Caco-2 (cell line): ENCODE results near the gene TEAD3. TPM values are rescaled to one million over a fixed set of nuclear protein-coding genes. Genes with fewer than 3 reads are reported as not detected.

Experiments
- BruUV-seq: library from RNA; stranded (reverse); fragments of 400-500 nt; replicated peaks from 2 replicates; lab custom pipeline; 2021; lab: Mats Ljungman, UMichigan
- CTCF ChIA-PET: fragments of 300-600 bp; sonication (Branson Sonifier 250); formaldehyde crosslinking; loops from one replicate; lab custom pipeline; 2022; ENCODE audit warnings: antibody characterized with exemption; lab: Charles Lee
- POLR2A ChIA-PET: fragments of 300-600 bp; sonication (Branson Sonifier 250); formaldehyde crosslinking; loops from one replicate; lab custom pipeline; 2022; ENCODE audit warnings: antibody characterized with exemption; lab: Charles Lee
- DNase-seq, 2 experiments: peaks; one replicate each; pipeline versions ENCODE4 v3.0.0 to v3.0.0-alpha.2; 2020 to 2022
- H3K27me3 ChIP-seq: replicated peaks from 2 replicates; pipeline ENCODE4 v1.6.0; 2011; ENCODE audit warnings: low read length; ENCODE audit not compliant: control insufficient read depth, insufficient read depth
- H3K36me3 ChIP-seq: 2 replicates; pipeline ENCODE4 v1.5.1; 2011; ENCODE audit warnings: low read length; ENCODE audit not compliant: control insufficient read depth, insufficient read depth
- H3K4me1 ChIP-seq: fragments of 250-450 bp; sonication (Bioruptor Pico); 2 replicates; pipeline ENCODE4 v1.5.1; 2020; ENCODE audit warnings: mild to moderate bottlenecking
- H3K4me3 ChIP-seq: 2 replicates; pipeline ENCODE4 v1.5.1; 2011; ENCODE audit warnings: low read depth, mild to moderate bottlenecking, control low read depth, low read length
- H3K9me3 ChIP-seq: fragments of 250-450 bp; sonication (Bioruptor Pico); 2 replicates; pipeline ENCODE4 v1.5.1; 2020; ENCODE audit warnings: mild to moderate bottlenecking, moderate library complexity
- H3K27ac Mint-ChIP-seq: one replicate; pipeline ENCODE4 v1.8.0; 2022; ENCODE audit warnings: mixed read lengths; ENCODE audit not compliant: unreplicated experiment
- H3K27me3 Mint-ChIP-seq: one replicate; pipeline ENCODE4 v1.8.0; 2022; ENCODE audit warnings: mixed read lengths; ENCODE audit not compliant: insufficient read depth, unreplicated experiment
- H3K36me3 Mint-ChIP-seq: one replicate; pipeline ENCODE4 v1.8.0; 2022; ENCODE audit warnings: mild to moderate bottlenecking, mixed read lengths; ENCODE audit not compliant: insufficient read depth, unreplicated experiment
- H3K4me1 Mint-ChIP-seq: one replicate; pipeline ENCODE4 v1.8.0; 2022; ENCODE audit warnings: low read depth, mixed read lengths; ENCODE audit not compliant: unreplicated experiment
- H3K4me3 Mint-ChIP-seq: one replicate; pipeline ENCODE4 v1.8.0; 2022; ENCODE audit warnings: mild to moderate bottlenecking, moderate library complexity, mixed read lengths; ENCODE audit not compliant: unreplicated experiment
- H3K9me3 Mint-ChIP-seq: one replicate; pipeline ENCODE4 v1.8.0; 2022; ENCODE audit warnings: mixed read lengths; ENCODE audit not compliant: unreplicated experiment
- intact Hi-C: fragments of 100-400 bp; cut with micrococcal nuclease; formaldehyde crosslinking; loops from one replicate; pipeline ENCODE4 v1.10.0; 2022; ENCODE audit not compliant: unreplicated experiment
- total RNA-seq: library from RNA; stranded (reverse); gene quantifications from 2 replicates; pipeline ENCODE4 v1.2.3, GENCODE V29; 2022
- TF ChIP-seq, protein P1 (sequence below), 2 experiments: fragments of 200-600 bp in 1 of 2; IDR thresholded peaks; 1 replicate in 1 of 2; 2 replicates in 1 of 2; pipeline versions ENCODE4 v1.5.1 to v1.8.0; 2011 to 2022; ENCODE audit warnings: antibody characterized with exemption in 1 of 2, control low read depth in 1 of 2, inconsistent platforms in 1 of 2, low read depth in 1 of 2, low read length in 1 of 2, mild to moderate bottlenecking in 1 of 2, moderate library complexity in 1 of 2; ENCODE audit not compliant: insufficient read depth in 1 of 2, severe bottlenecking in 1 of 2, unreplicated experiment in 1 of 2

The TEAD3 gene
- total RNA-seq, 1 experiment from 2014 or later = 57.2 TPM

DNA sequence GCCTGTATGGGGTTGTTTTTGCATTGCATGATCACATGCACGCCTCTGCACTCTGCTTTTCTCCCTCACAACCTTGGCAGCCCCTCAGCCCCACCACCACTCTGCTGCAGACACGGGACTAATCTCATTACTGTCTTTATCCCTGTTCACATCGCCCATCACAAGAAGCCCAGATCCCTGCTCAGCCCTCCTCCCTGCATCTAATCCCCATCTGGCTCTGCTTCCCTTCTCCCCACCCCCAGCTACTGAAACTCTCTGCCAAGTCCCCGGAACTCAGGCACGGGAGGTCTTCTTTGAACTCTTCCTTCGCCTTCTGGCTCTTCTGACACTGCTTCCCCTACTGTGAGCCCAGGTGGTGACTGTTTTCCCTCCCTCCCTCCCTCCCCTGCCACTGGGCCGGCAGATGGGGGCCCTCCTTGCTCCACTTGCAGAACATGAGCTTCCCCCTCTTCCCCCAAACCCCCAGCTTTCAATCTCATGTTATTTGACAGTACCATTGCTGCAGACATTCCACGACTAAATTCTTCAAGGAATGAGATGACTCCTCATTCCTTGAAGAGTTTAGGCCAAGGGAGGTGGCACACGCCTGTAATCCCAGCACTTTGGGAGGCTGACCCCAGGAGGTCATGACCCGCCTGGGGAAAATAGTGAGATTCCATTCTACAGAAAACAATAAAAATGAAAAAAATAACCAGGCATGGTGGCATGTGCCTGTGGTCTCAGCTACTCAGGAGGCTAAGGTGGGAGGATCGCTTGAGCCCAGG lies 37.7 kb upstream of the TEAD3 start:
- Histone ChIP-seq H3K9me3 (no peaks in the 10 kb centered on the region), H3K27me3 (no peaks in the 10 kb centered on the region), H3K4me3 (no peak overlapping the region), H3K4me1 (no peaks in the 10 kb centered on the region), H3K36me3 (no peaks in the 10 kb centered on the region)
- Mint-ChIP-seq H3K9me3 (no peaks in the 10 kb centered on the region), H3K27me3 (no peaks in the 10 kb centered on the region), H3K4me3 (no peak overlapping the region), H3K4me1 (no peaks in the 10 kb centered on the region), H3K27ac (no peak overlapping the region), H3K36me3 (no peaks in the 10 kb centered on the region)
- TF ChIP-seq, protein P1, sequence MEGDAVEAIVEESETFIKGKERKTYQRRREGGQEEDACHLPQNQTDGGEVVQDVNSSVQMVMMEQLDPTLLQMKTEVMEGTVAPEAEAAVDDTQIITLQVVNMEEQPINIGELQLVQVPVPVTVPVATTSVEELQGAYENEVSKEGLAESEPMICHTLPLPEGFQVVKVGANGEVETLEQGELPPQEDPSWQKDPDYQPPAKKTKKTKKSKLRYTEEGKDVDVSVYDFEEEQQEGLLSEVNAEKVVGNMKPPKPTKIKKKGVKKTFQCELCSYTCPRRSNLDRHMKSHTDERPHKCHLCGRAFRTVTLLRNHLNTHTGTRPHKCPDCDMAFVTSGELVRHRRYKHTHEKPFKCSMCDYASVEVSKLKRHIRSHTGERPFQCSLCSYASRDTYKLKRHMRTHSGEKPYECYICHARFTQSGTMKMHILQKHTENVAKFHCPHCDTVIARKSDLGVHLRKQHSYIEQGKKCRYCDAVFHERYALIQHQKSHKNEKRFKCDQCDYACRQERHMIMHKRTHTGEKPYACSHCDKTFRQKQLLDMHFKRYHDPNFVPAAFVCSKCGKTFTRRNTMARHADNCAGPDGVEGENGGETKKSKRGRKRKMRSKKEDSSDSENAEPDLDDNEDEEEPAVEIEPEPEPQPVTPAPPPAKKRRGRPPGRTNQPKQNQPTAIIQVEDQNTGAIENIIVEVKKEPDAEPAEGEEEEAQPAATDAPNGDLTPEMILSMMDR (IDR thresholded peaks at IDR 0.05; ENCODE audit: insufficient read depth in 1 of 2, low read depth in 1 of 2, low read length in 1 of 2, severe bottlenecking in 1 of 2, unreplicated experiment in 1 of 2) = no peak
- intact Hi-C loops = no loop called here
- no TSS peak for BruUV-seq
- DNase-seq = no peak
- POLR2A ChIA-PET = no interaction called here
- CTCF ChIA-PET = no interaction called here

DNA sequence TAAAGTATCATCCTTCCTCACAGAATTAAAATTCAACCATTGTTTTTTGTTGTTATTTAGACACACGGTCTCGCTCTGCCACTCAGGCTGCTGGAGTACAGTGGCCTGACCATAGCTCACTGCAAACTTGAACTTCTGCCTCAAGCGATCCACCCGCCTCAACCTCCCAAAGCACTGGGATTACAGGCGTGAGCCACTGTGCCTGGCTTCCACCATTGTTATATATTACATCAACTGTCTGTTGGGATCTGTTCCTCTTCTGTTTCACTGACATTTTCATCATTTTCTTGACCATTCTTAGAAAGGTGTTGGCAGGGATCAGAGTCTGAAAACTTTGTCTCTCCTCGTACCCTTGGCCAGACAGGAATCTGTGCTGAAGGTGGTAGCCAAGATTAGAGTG lies 37.1 kb upstream of the TEAD3 start:
- Mint-ChIP-seq H3K4me3 (no peak overlapping the region), H3K27ac (no peak overlapping the region), H3K9me3 (no peaks in the 10 kb centered on the region), H3K4me1 (no peaks in the 10 kb centered on the region), H3K36me3 (no peaks in the 10 kb centered on the region), H3K27me3 (no peaks in the 10 kb centered on the region)
- Histone ChIP-seq H3K4me1 (no peaks in the 10 kb centered on the region), H3K36me3 (no peaks in the 10 kb centered on the region), H3K4me3 (no peak overlapping the region), H3K9me3 (no peaks in the 10 kb centered on the region), H3K27me3 (no peaks in the 10 kb centered on the region)
- TF ChIP-seq, protein P1 (IDR thresholded peaks at IDR 0.05; ENCODE audit: insufficient read depth in 1 of 2, low read depth in 1 of 2, low read length in 1 of 2, severe bottlenecking in 1 of 2, unreplicated experiment in 1 of 2) = no peak
- POLR2A ChIA-PET = no interaction called here
- intact Hi-C loops = no loop called here
- no TSS peak for BruUV-seq
- no peak for DNase-seq
- CTCF ChIA-PET = no interaction called here

DNA sequence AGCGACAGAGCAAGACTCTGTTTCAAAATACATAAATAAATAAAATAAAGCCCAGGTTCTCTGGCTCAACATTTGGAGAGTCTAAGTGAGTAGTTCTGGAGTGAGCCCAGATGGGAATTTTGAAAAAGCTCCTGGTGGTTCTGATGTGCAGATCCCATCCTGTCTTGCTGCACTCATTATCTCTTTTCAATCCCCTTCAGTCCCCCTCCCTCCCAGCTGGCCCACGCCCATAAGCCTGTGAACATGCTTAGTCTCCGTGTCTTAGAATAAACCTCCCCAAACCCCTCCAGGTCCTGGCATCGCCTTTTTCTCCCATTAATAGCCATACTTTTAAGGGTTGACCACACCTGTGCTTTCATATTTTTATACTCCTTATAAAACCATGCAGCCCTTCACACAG lies 35.2 kb upstream of the TEAD3 start:
- Mint-ChIP-seq H3K4me1 (no peaks in the 10 kb centered on the region), H3K4me3 (no peak overlapping the region), H3K27ac (no peak overlapping the region), H3K27me3 (no peaks in the 10 kb centered on the region), H3K9me3 (no peaks in the 10 kb centered on the region), H3K36me3 (no peaks in the 10 kb centered on the region)
- intact Hi-C loops = no loop called here
- TF ChIP-seq, protein P1 (IDR thresholded peaks at IDR 0.05; ENCODE audit: insufficient read depth in 1 of 2, low read depth in 1 of 2, low read length in 1 of 2, severe bottlenecking in 1 of 2, unreplicated experiment in 1 of 2) = no peak
- Histone ChIP-seq H3K4me3 (no peak overlapping the region), H3K36me3 (no peaks in the 10 kb centered on the region), H3K27me3 (no peaks in the 10 kb centered on the region), H3K9me3 (no peaks in the 10 kb centered on the region), H3K4me1 (no peaks in the 10 kb centered on the region)
- CTCF ChIA-PET = no interaction called here
- POLR2A ChIA-PET = no interaction called here
- no TSS peak for BruUV-seq
- no peak for DNase-seq
